Ectodermal cell (in vitro differentiated cells): Measurements from ENCODE around the gene MEF2C.
"Not testable (repeated sequence)": the region's sequence is repeated elsewhere in the genome, so short reads cannot be mapped to it uniquely, and the experiment has no call there.

Experiments
- H3K27ac ChIP-seq: 2 replicates; pipeline ENCODE4 v1.7.0; 2013; ENCODE audit warnings: mild to moderate bottlenecking, low read depth, low read length; ENCODE audit not compliant: insufficient read depth, poor library complexity, severe bottlenecking
- H3K27me3 ChIP-seq: 2 replicates; pipeline ENCODE4 v1.7.0; 2013; ENCODE audit warnings: mild to moderate bottlenecking, low read length; ENCODE audit not compliant: insufficient read depth, control insufficient read depth, poor library complexity, severe bottlenecking
- H3K36me3 ChIP-seq: one replicate; pipeline ENCODE4 v1.7.0; 2013; ENCODE audit warnings: low read length; ENCODE audit not compliant: control insufficient read depth, insufficient read depth
- H3K4me1 ChIP-seq: one replicate; pipeline ENCODE4 v1.7.0; 2013; ENCODE audit warnings: low read length; ENCODE audit not compliant: control insufficient read depth, insufficient read depth
- H3K4me3 ChIP-seq: 2 replicates; pipeline ENCODE4 v1.7.0; 2013; ENCODE audit warnings: low read depth, low read length, control low read depth; ENCODE audit not compliant: insufficient read depth
- H3K9me3 ChIP-seq: 2 replicates; pipeline ENCODE4 v1.7.0; 2013; ENCODE audit warnings: mild to moderate bottlenecking, low read length, moderate library complexity; ENCODE audit not compliant: control insufficient read depth
- WGBS, 2 experiments: methylation state at CpG; one replicate each; pipeline ENCODE4 v1.1.7; 2013; ENCODE audit warnings: missing lambda C conversion rate in 2 of 2; 5-methylcytosine and 5-hydroxymethylcytosine counted together

MEF2C gene

GRCh38 chr5:88868468-88869068 is 14.4 kb downstream of the MEF2C start:
- no peaks in the 10 kb centered on the region for H3K27me3 ChIP-seq
- no peak overlapping the region for H3K27ac ChIP-seq
- no peaks in the 10 kb centered on the region for H3K9me3 ChIP-seq
- 93 to 94% methylated on average over 2 to 6 of the region's 7 CpGs for WGBS, 2 experiments
- no peaks in the 10 kb centered on the region for H3K4me1 ChIP-seq
- no peak overlapping the region for H3K4me3 ChIP-seq
- no peaks in the 10 kb centered on the region for H3K36me3 ChIP-seq

GRCh38 chr5:88867638-88868037 is 15.3 kb downstream of the MEF2C start:
- Histone ChIP-seq H3K9me3 (no peaks in the 10 kb centered on the region), H3K27ac (no peak overlapping the region), H3K4me3 (no peak overlapping the region), H3K4me1 (no peaks in the 10 kb centered on the region), H3K27me3 (no peaks in the 10 kb centered on the region), H3K36me3 (no peaks in the 10 kb centered on the region)
- WGBS, 2 experiments: 91 to 95% methylated on average over 4 to 5 of the region's 6 CpGs

- Histone ChIP-seq H3K4me3 (no peak overlapping the region), H3K27ac (no peak overlapping the region), H3K9me3 (no peaks in the 10 kb centered on the region), H3K4me1 (no peaks in the 10 kb centered on the region), H3K36me3 (no peaks in the 10 kb centered on the region), H3K27me3 (no peaks in the 10 kb centered on the region)
- 89 to 95% methylated on average over 5 of the region's 5 CpGs for WGBS, 2 experiments
These were observed 19.5 kb downstream of the MEF2C start for GRCh38 chr5:88863523-88863922.

GRCh38 chr5:88862547-88863175 is 20.3 kb downstream of the MEF2C start:
- no peaks in the 10 kb centered on the region for H3K27me3 ChIP-seq
- H3K4me3 ChIP-seq: no peak overlapping the region
- 88 to 93% methylated on average over 4 to 5 of the region's 5 CpGs for WGBS, 2 experiments
- H3K36me3 ChIP-seq: no peaks in the 10 kb centered on the region
- no peaks in the 10 kb centered on the region for H3K9me3 ChIP-seq
- no peak overlapping the region for H3K27ac ChIP-seq
- H3K4me1 ChIP-seq: no peaks in the 10 kb centered on the region

- WGBS, 2 experiments: 95 to 96% methylated on average over 2 of the region's 2 CpGs
- Histone ChIP-seq H3K27me3 (no peaks in the 10 kb centered on the region), H3K9me3 (no peaks in the 10 kb centered on the region), H3K4me1 (no peaks in the 10 kb centered on the region), H3K27ac (no peak overlapping the region), H3K4me3 (no peak overlapping the region), H3K36me3 (no peaks in the 10 kb centered on the region)
These were observed 21.8 kb downstream of the MEF2C start for GRCh38 chr5:88861231-88861630.

GRCh38 chr5:88860501-88860900 is 22.5 kb downstream of the MEF2C start:
- 95 to 100% methylated on average over 1 of the region's 1 CpG for WGBS, 2 experiments
- Histone ChIP-seq H3K4me1 (no peaks in the 10 kb centered on the region), H3K27me3 (no peaks in the 10 kb centered on the region), H3K4me3 (no peak overlapping the region), H3K27ac (no peak overlapping the region), H3K9me3 (no peaks in the 10 kb centered on the region), H3K36me3 (no peaks in the 10 kb centered on the region)

- Histone ChIP-seq H3K36me3 (no peaks in the 10 kb centered on the region), H3K4me3 (no peak overlapping the region), H3K27ac (no peak overlapping the region), H3K27me3 (no peaks in the 10 kb centered on the region), H3K9me3 (no peaks in the 10 kb centered on the region), H3K4me1 (no peaks in the 10 kb centered on the region)
- WGBS, 2 experiments: 100% methylated on average over 1 of the region's 1 CpG; no CpG with 5 or more reads in 1 of the 2 experiments
These were observed 24.6 kb downstream of the MEF2C start for GRCh38 chr5:88858392-88858791.

GRCh38 chr5:88856381-88856780 is 26.6 kb downstream of the MEF2C start:
- WGBS, 2 experiments: 88 to 92% methylated on average over 3 of the region's 3 CpGs
- H3K27ac ChIP-seq, H3K36me3 ChIP-seq, H3K4me1 ChIP-seq, H3K9me3 ChIP-seq, H3K4me3 ChIP-seq, H3K27me3 ChIP-seq: not testable (repeated sequence)

- Histone ChIP-seq H3K9me3 (no peaks in the 10 kb centered on the region), H3K27me3 (no peaks in the 10 kb centered on the region), H3K4me3 (no peak overlapping the region), H3K27ac (no peak overlapping the region), H3K36me3 (no peaks in the 10 kb centered on the region), H3K4me1 (no peaks in the 10 kb centered on the region)
- 86 to 92% methylated on average over 2 of the region's 2 CpGs for WGBS, 2 experiments
These were observed 28.2 kb downstream of the MEF2C start for GRCh38 chr5:88854769-88855168.

- Histone ChIP-seq H3K4me3 (no peak overlapping the region), H3K27ac (no peak overlapping the region), H3K9me3 (no peaks in the 10 kb centered on the region), H3K4me1 (no peaks in the 10 kb centered on the region), H3K36me3 (no peaks in the 10 kb centered on the region), H3K27me3 (no peaks in the 10 kb centered on the region)
- 100% methylated on average over 1 of the region's 1 CpG; no CpG with 5 or more reads in 1 of the 2 experiments for WGBS, 2 experiments
These were observed 35.6 kb downstream of the MEF2C start for GRCh38 chr5:88847420-88847819.
